Measurements from ENCODE around the gene FZD7.

Gene FZD7

GRCh38 chr2:202030691-202031090 lies 3.0 kb upstream of the FZD7 start:
- H3K9me3 ChIP-seq (replicated peaks; ENCODE audit: low read length), result no peaks in the 10 kb centered on the region
- H3K4me2 ChIP-seq (ENCODE audit: low read length), result no peak overlapping the region
- H3K36me3 ChIP-seq (ENCODE audit: insufficient read depth, low read length), result peaks cover 1% of the 10 kb centered on the region
- H3K4me3 ChIP-seq (ENCODE audit: low read length), result no peak overlapping the region
- peaks cover 2% of the 10 kb centered on the region for H3K27me3 ChIP-seq (ENCODE audit: control insufficient read depth, insufficient read depth, low read length)
- H3K9ac ChIP-seq (ENCODE audit: low read depth, low read length), result no peak overlapping the region
- H3K4me1 ChIP-seq (ENCODE audit: control insufficient read depth, insufficient read depth, low read length), result peaks cover 19% of the 10 kb centered on the region

- no peak overlapping the region for H3K9ac ChIP-seq (ENCODE audit: low read depth, low read length)
- no peak overlapping the region for H3K4me2 ChIP-seq (ENCODE audit: low read length)
- peaks cover 5% of the 10 kb centered on the region for H3K36me3 ChIP-seq (ENCODE audit: insufficient read depth, low read length)
- H3K4me3 ChIP-seq (ENCODE audit: low read length), result no peak overlapping the region
- H3K27me3 ChIP-seq (ENCODE audit: control insufficient read depth, insufficient read depth, low read length), result no peaks in the 10 kb centered on the region
- H3K9me3 ChIP-seq (replicated peaks; ENCODE audit: low read length), result no peaks in the 10 kb centered on the region
- H3K4me1 ChIP-seq (ENCODE audit: control insufficient read depth, insufficient read depth, low read length), result peaks cover 22% of the 10 kb centered on the region
Observed at GRCh38 chr2:202031246-202031951, 2.3 kb upstream of the FZD7 start.

- peak overlapping the region; percentile 98 for H3K4me2 ChIP-seq (ENCODE audit: low read length)
- H3K4me1 ChIP-seq (ENCODE audit: control insufficient read depth, insufficient read depth, low read length), result peaks cover 26% of the 10 kb centered on the region
- peak overlapping the region; percentile 85 for H3K4me3 ChIP-seq (ENCODE audit: low read length)
- H3K27me3 ChIP-seq (ENCODE audit: control insufficient read depth, insufficient read depth, low read length), result no peaks in the 10 kb centered on the region
- peaks cover 5% of the 10 kb centered on the region for H3K36me3 ChIP-seq (ENCODE audit: insufficient read depth, low read length)
- H3K9me3 ChIP-seq (replicated peaks; ENCODE audit: low read length), result no peaks in the 10 kb centered on the region
- H3K9ac ChIP-seq (ENCODE audit: low read depth, low read length), result peak overlapping the region; percentile 89
Observed at GRCh38 chr2:202032846-202033316, 774 bp upstream of the FZD7 start.

GRCh38 chr2:202034249-202035088 lies 814 bp downstream of the FZD7 start:
- Histone ChIP-seq H3K27me3 (ENCODE audit: control insufficient read depth, insufficient read depth, low read length) (no peaks in the 10 kb centered on the region), H3K4me3 (ENCODE audit: low read length) (peak overlapping the region; percentile 74), H3K4me1 (ENCODE audit: control insufficient read depth, insufficient read depth, low read length) (peaks cover 36% of the 10 kb centered on the region), H3K36me3 (ENCODE audit: insufficient read depth, low read length) (peaks cover 5% of the 10 kb centered on the region), H3K4me2 (ENCODE audit: low read length) (peak overlapping the region; percentile 91), H3K9ac (ENCODE audit: low read depth, low read length) (peak overlapping the region; percentile 87), H3K9me3 (replicated peaks; ENCODE audit: low read length) (no peaks in the 10 kb centered on the region)

GRCh38 chr2:202035089-202035940 lies 1.7 kb downstream of the FZD7 start:
- peak overlapping the region; percentile 87 for H3K9ac ChIP-seq (ENCODE audit: low read depth, low read length)
- peaks cover 5% of the 10 kb centered on the region for H3K36me3 ChIP-seq (ENCODE audit: insufficient read depth, low read length)
- peak overlapping the region; percentile 74 for H3K4me3 ChIP-seq (ENCODE audit: low read length)
- H3K4me1 ChIP-seq (ENCODE audit: control insufficient read depth, insufficient read depth, low read length), result peaks cover 36% of the 10 kb centered on the region
- H3K4me2 ChIP-seq (ENCODE audit: low read length), result peak overlapping the region; percentile 91
- H3K9me3 ChIP-seq (replicated peaks; ENCODE audit: low read length), result no peaks in the 10 kb centered on the region
- no peaks in the 10 kb centered on the region for H3K27me3 ChIP-seq (ENCODE audit: control insufficient read depth, insufficient read depth, low read length)

GRCh38 chr2:202035941-202036372 lies 2.3 kb downstream of the FZD7 start:
- peak overlapping the region; percentile 74 for H3K4me3 ChIP-seq (ENCODE audit: low read length)
- no peaks in the 10 kb centered on the region for H3K27me3 ChIP-seq (ENCODE audit: control insufficient read depth, insufficient read depth, low read length)
- peaks cover 36% of the 10 kb centered on the region for H3K4me1 ChIP-seq (ENCODE audit: control insufficient read depth, insufficient read depth, low read length)

GRCh38 chr2:202036601-202037037 lies 3.0 kb downstream of the FZD7 start:
- no peaks in the 10 kb centered on the region for H3K27me3 ChIP-seq (ENCODE audit: control insufficient read depth, insufficient read depth, low read length)
- peak overlapping the region; percentile 39 for H3K4me3 ChIP-seq (ENCODE audit: low read length)
- peak overlapping the region; percentile 71 for H3K4me2 ChIP-seq (ENCODE audit: low read length)

More at GRCh38 chr2:202035941-202036372, 2.3 kb downstream of the FZD7 start:
- Histone ChIP-seq H3K9me3 (replicated peaks; ENCODE audit: low read length) (no peaks in the 10 kb centered on the region), H3K36me3 (ENCODE audit: insufficient read depth, low read length) (peaks cover 5% of the 10 kb centered on the region), H3K4me2 (ENCODE audit: low read length) (peak overlapping the region; percentile 91), H3K9ac (ENCODE audit: low read depth, low read length) (no peak overlapping the region)

GRCh38 chr2:202037086-202037485 lies 3.4 kb downstream of the FZD7 start:
- H3K9ac ChIP-seq (ENCODE audit: low read depth, low read length), result no peak overlapping the region
- peak overlapping the region; percentile 71 for H3K4me2 ChIP-seq (ENCODE audit: low read length)
- H3K27me3 ChIP-seq (ENCODE audit: control insufficient read depth, insufficient read depth, low read length), result no peaks in the 10 kb centered on the region
- no peaks in the 10 kb centered on the region for H3K9me3 ChIP-seq (replicated peaks; ENCODE audit: low read length)
- H3K4me3 ChIP-seq (ENCODE audit: low read length), result peak overlapping the region; percentile 39
- peaks cover 33% of the 10 kb centered on the region for H3K4me1 ChIP-seq (ENCODE audit: control insufficient read depth, insufficient read depth, low read length)
- peaks cover 5% of the 10 kb centered on the region for H3K36me3 ChIP-seq (ENCODE audit: insufficient read depth, low read length)

More at GRCh38 chr2:202036601-202037037, 3.0 kb downstream of the FZD7 start:
- Histone ChIP-seq H3K36me3 (ENCODE audit: insufficient read depth, low read length) (peaks cover 5% of the 10 kb centered on the region), H3K4me1 (ENCODE audit: control insufficient read depth, insufficient read depth, low read length) (peaks cover 36% of the 10 kb centered on the region), H3K9ac (ENCODE audit: low read depth, low read length) (no peak overlapping the region), H3K9me3 (replicated peaks; ENCODE audit: low read length) (no peaks in the 10 kb centered on the region)

GRCh38 chr2:202038471-202039277 lies 5.0 kb downstream of the FZD7 start:
- Histone ChIP-seq H3K4me2 (ENCODE audit: low read length) (no peak overlapping the region), H3K27me3 (ENCODE audit: control insufficient read depth, insufficient read depth, low read length) (no peaks in the 10 kb centered on the region), H3K36me3 (ENCODE audit: insufficient read depth, low read length) (peaks cover 5% of the 10 kb centered on the region), H3K9ac (ENCODE audit: low read depth, low read length) (no peak overlapping the region), H3K4me1 (ENCODE audit: control insufficient read depth, insufficient read depth, low read length) (peaks cover 29% of the 10 kb centered on the region), H3K4me3 (ENCODE audit: low read length) (no peak overlapping the region), H3K9me3 (replicated peaks; ENCODE audit: low read length) (no peaks in the 10 kb centered on the region)

- H3K27me3 ChIP-seq (ENCODE audit: control insufficient read depth, insufficient read depth, low read length), result no peaks in the 10 kb centered on the region
- peaks cover 29% of the 10 kb centered on the region for H3K4me1 ChIP-seq (ENCODE audit: control insufficient read depth, insufficient read depth, low read length)
Observed at GRCh38 chr2:202039278-202040078, 5.8 kb downstream of the FZD7 start.

More at GRCh38 chr2:202039278-202040078, 5.8 kb downstream of the FZD7 start:
- peaks cover 5% of the 10 kb centered on the region for H3K36me3 ChIP-seq (ENCODE audit: insufficient read depth, low read length)
- no peaks in the 10 kb centered on the region for H3K9me3 ChIP-seq (replicated peaks; ENCODE audit: low read length)
- no peak overlapping the region for H3K4me3 ChIP-seq (ENCODE audit: low read length)
- no peak overlapping the region for H3K9ac ChIP-seq (ENCODE audit: low read depth, low read length)
- no peak overlapping the region for H3K4me2 ChIP-seq (ENCODE audit: low read length)
